ENCODE data around the gene DPP6. TPM values are rescaled to one million over a fixed set of nuclear protein-coding genes. Genes with fewer than 3 reads are reported as not detected.
"Not testable (repeated sequence)": the region's sequence is repeated elsewhere in the genome, so short reads cannot be mapped to it uniquely, and the experiment has no call there.

Gene DPP6
- total RNA-seq, 1 donor from 2014 or later: not detected

GRCh38 chr7:154646126-154647013 is 594.2 kb downstream of the DPP6 start:
- intact Hi-C loops (cut with micrococcal nuclease): no loop called here

GRCh38 chr7:154647625-154648024 is 595.4 kb downstream of the DPP6 start:
- intact Hi-C loops (cut with micrococcal nuclease): no loop called here

- intact Hi-C loops (cut with micrococcal nuclease): no loop called here
Measured at GRCh38 chr7:154649015-154649414, 596.8 kb downstream of the DPP6 start.

- intact Hi-C loops (cut with micrococcal nuclease): no loop called here
Measured at GRCh38 chr7:154649434-154649833, 597.2 kb downstream of the DPP6 start.

GRCh38 chr7:154650275-154650674 is 598.1 kb downstream of the DPP6 start:
- intact Hi-C loops (cut with micrococcal nuclease): no loop called here

GRCh38 chr7:154651501-154651900 is 599.3 kb downstream of the DPP6 start:
- intact Hi-C loops (cut with micrococcal nuclease): no loop called here

GRCh38 chr7:154652564-154652963 is 600.4 kb downstream of the DPP6 start:
- intact Hi-C loops (cut with micrococcal nuclease): no loop called here

- intact Hi-C loops (cut with micrococcal nuclease): no loop called here
Measured at GRCh38 chr7:154653281-154653680, 601.1 kb downstream of the DPP6 start.

GRCh38 chr7:154656618-154657017 is 604.4 kb downstream of the DPP6 start:
- intact Hi-C loops (cut with micrococcal nuclease): no loop called here

GRCh38 chr7:154666768-154667167 is 614.6 kb downstream of the DPP6 start:
- intact Hi-C loops (cut with micrococcal nuclease): no loop called here

- intact Hi-C loops (cut with micrococcal nuclease): no loop called here
Measured at GRCh38 chr7:154672659-154673415, 620.6 kb downstream of the DPP6 start.

- intact Hi-C loops (cut with micrococcal nuclease): no loop called here
Measured at GRCh38 chr7:154674191-154674590, 622.0 kb downstream of the DPP6 start.

- intact Hi-C loops (cut with micrococcal nuclease): no loop called here
Measured at GRCh38 chr7:154675560-154675959, 623.4 kb downstream of the DPP6 start.

- intact Hi-C loops (cut with micrococcal nuclease): not testable (repeated sequence)
Measured at GRCh38 chr7:154676033-154676421, 623.8 kb downstream of the DPP6 start.

- intact Hi-C loops (cut with micrococcal nuclease): no loop called here
Measured at GRCh38 chr7:154676422-154677073, 624.4 kb downstream of the DPP6 start.

- intact Hi-C loops (cut with micrococcal nuclease): no loop called here
Measured at GRCh38 chr7:154677454-154677853, 625.3 kb downstream of the DPP6 start.

- intact Hi-C loops (cut with micrococcal nuclease): not testable (repeated sequence)
Measured at GRCh38 chr7:154678001-154678550, 625.9 kb downstream of the DPP6 start.

GRCh38 chr7:154679379-154680053 is 627.3 kb downstream of the DPP6 start:
- intact Hi-C loops (cut with micrococcal nuclease): no loop called here

- intact Hi-C loops (cut with micrococcal nuclease): no loop called here
Measured at GRCh38 chr7:154680894-154681659, 628.9 kb downstream of the DPP6 start.

- intact Hi-C loops (cut with micrococcal nuclease): no loop called here
Measured at GRCh38 chr7:154682003-154682402, 629.8 kb downstream of the DPP6 start.

Measured in T-helper 1 cell treated with Interleukin-12 subunit alpha and Interleukin-12 subunit beta and Interleukin-4 antibody, amounts not matched to agents 30 ng/mL and 1 ng/mL, for 36 hours (primary cell).